GM19324 (cell line): Measurements from ENCODE around the gene BTN2A1.
"Not testable (repeated sequence)": the region's sequence is repeated elsewhere in the genome, so short reads cannot be mapped to it uniquely, and the experiment has no call there.

ENCODE experiments used
- ATAC-seq: cut with Tn5 transposase; IDR thresholded peaks from one replicate; pipeline ENCODE4 v1.9.1; 2021; ENCODE audit warnings: mild to moderate bottlenecking, moderate library complexity; ENCODE audit not compliant: unreplicated experiment, low FRiP score

Gene BTN2A1

GRCh38 chr6:26457806-26458688 lies at the start of gene BTN2A1:
TSS of gene BTN2A1 (plus strand) at chr6:26457955. CDS start at chr6:26458637, 682 bp downstream.
- ATAC-seq = peak; percentile 88

- no peak for ATAC-seq
Observed at GRCh38 chr6:26408828-26409730, 48.7 kb upstream of the BTN2A1 start.

GRCh38 chr6:26411751-26412150 lies 46.0 kb upstream of the BTN2A1 start:
- no peak for ATAC-seq

- no peak for ATAC-seq
Observed at GRCh38 chr6:26412228-26412627, 45.5 kb upstream of the BTN2A1 start.

GRCh38 chr6:26412954-26413353 lies 44.8 kb upstream of the BTN2A1 start:
- ATAC-seq = no peak

- ATAC-seq = no peak
Observed at GRCh38 chr6:26414281-26414680, 43.5 kb upstream of the BTN2A1 start.

GRCh38 chr6:26415036-26415614 lies 42.6 kb upstream of the BTN2A1 start:
- no peak for ATAC-seq

GRCh38 chr6:26415791-26416190 lies 42.0 kb upstream of the BTN2A1 start:
- ATAC-seq = no peak

GRCh38 chr6:26416288-26416687 lies 41.5 kb upstream of the BTN2A1 start:
- ATAC-seq = no peak

- ATAC-seq = not testable (repeated sequence)
Observed at GRCh38 chr6:26418077-26418476, 39.7 kb upstream of the BTN2A1 start.

- ATAC-seq = not testable (repeated sequence)
Observed at GRCh38 chr6:26418795-26419194, 39.0 kb upstream of the BTN2A1 start.

- ATAC-seq = no peak
Observed at GRCh38 chr6:26420688-26421171, 37.0 kb upstream of the BTN2A1 start.

GRCh38 chr6:26421259-26422144 lies 36.3 kb upstream of the BTN2A1 start:
- ATAC-seq = peak; percentile 71

- no peak for ATAC-seq
Observed at GRCh38 chr6:26422329-26422728, 35.4 kb upstream of the BTN2A1 start.

- no peak for ATAC-seq
Observed at GRCh38 chr6:26426691-26427450, 30.9 kb upstream of the BTN2A1 start.

- ATAC-seq = no peak
Observed at GRCh38 chr6:26427451-26427809, 30.3 kb upstream of the BTN2A1 start.

GRCh38 chr6:26428206-26428605 lies 29.5 kb upstream of the BTN2A1 start:
- ATAC-seq = no peak

- ATAC-seq = no peak
Observed at GRCh38 chr6:26430787-26431186, 27.0 kb upstream of the BTN2A1 start.
